PC-3 (cell line): Measurements from ENCODE around the gene ZBED4. TPM values are rescaled to one million over a fixed set of nuclear protein-coding genes. Genes with fewer than 3 reads are reported as not detected.

Experiments
- ATAC-seq: fragments of 200-7000 bp; cut with Tn5 transposase; 2 replicates; pipeline ENCODE4 v1.9.1; 2020; ENCODE audit warnings: mild to moderate bottlenecking, moderate library complexity
- BruUV-seq: library from RNA; stranded (reverse); fragments of 400-500 nt; replicated peaks from 2 replicates; lab custom pipeline; 2021; lab: Mats Ljungman, UMichigan
- CTCF ChIA-PET: fragments of 300-600 bp; sonication (Branson Sonifier 250); formaldehyde crosslinking; loops from one replicate; lab custom pipeline; 2022; ENCODE audit warnings: antibody characterized with exemption; lab: Charles Lee
- POLR2A ChIA-PET: fragments of 300-600 bp; sonication (Branson Sonifier 250); formaldehyde crosslinking; loops from one replicate; lab custom pipeline; 2022; ENCODE audit warnings: antibody characterized with exemption; ENCODE audit not compliant: unreplicated experiment; lab: Charles Lee
- DNase-seq: peaks from one replicate; pipeline ENCODE4 v3.0.0-alpha.2; 2015
- H2AFZ ChIP-seq: fragments of 300-600 bp; sonication (generic); 2 replicates; pipeline ENCODE4 v1.6.0; 2016; ENCODE audit warnings: antibody characterized with exemption, low read length
- H3F3A ChIP-seq: fragments of 300-600 bp; sonication (generic); one replicate; pipeline ENCODE4 v1.6.0; 2017; ENCODE audit warnings: antibody characterized with exemption, low read length, control low read depth, mild to moderate bottlenecking; ENCODE audit not compliant: unreplicated experiment
- H3K27ac ChIP-seq: fragments of 300-600 bp; sonication (generic); 2 replicates; pipeline ENCODE4 v1.5.1; 2016; ENCODE audit warnings: mild to moderate bottlenecking, low read length
- H3K27me3 ChIP-seq: fragments of 300-600 bp; sonication (generic); 2 replicates; pipeline ENCODE4 v1.6.1; 2016; ENCODE audit warnings: low read length, mixed read lengths
- H3K36me3 ChIP-seq: fragments of 300-600 bp; sonication (generic); 2 replicates; pipeline ENCODE4 v1.6.1; 2016; ENCODE audit warnings: low read depth, mixed run types, low read length, mixed read lengths
- H3K4me1 ChIP-seq: fragments of 300-600 bp; sonication (generic); 2 replicates; pipeline ENCODE4 v1.5.1; 2016; ENCODE audit warnings: low read length; ENCODE audit not compliant: insufficient read depth
- H3K4me2 ChIP-seq: fragments of 300-600 bp; sonication (generic); 2 replicates; pipeline ENCODE4 v1.6.0; 2016; ENCODE audit warnings: low read length
- H3K4me3 ChIP-seq: fragments of 300-600 bp; sonication (generic); 2 replicates; pipeline ENCODE4 v1.5.1; 2016; ENCODE audit warnings: mild to moderate bottlenecking, low read length, mixed read lengths
- H3K79me2 ChIP-seq: fragments of 300-600 bp; sonication (generic); 2 replicates; pipeline ENCODE4 v1.6.1; 2017; ENCODE audit warnings: low read length, mixed read lengths
- H3K9ac ChIP-seq: fragments of 300-600 bp; sonication (generic); 2 replicates; pipeline ENCODE4 v1.6.0; 2016; ENCODE audit warnings: mild to moderate bottlenecking, low read length
- H3K9me2 ChIP-seq: fragments of 300-600 bp; sonication (generic); replicated peaks from 2 replicates; pipeline ENCODE4 v1.6.1; 2016; ENCODE audit warnings: mixed run types, low read length, mixed read lengths
- H3K9me3 ChIP-seq: fragments of 300-600 bp; sonication (generic); 2 replicates; pipeline ENCODE4 v1.6.1; 2016; ENCODE audit warnings: low read length, mixed read lengths
- H4K20me1 ChIP-seq: fragments of 300-600 bp; sonication (generic); 2 replicates; pipeline ENCODE4 v1.6.1; 2016; ENCODE audit warnings: low read length, mixed read lengths
- CTCF ChIP-seq: fragments of 300-600 bp; sonication (generic); conservative IDR thresholded peaks from 2 replicates; pipeline ENCODE4 v1.5.1; 2017; ENCODE audit warnings: antibody characterized with exemption, low read depth, mild to moderate bottlenecking, low read length
- EZH2 ChIP-seq: fragments of 300-600 bp; sonication (generic); IDR thresholded peaks from one replicate; pipeline ENCODE4 v1.6.1; 2017; ENCODE audit warnings: antibody characterized with exemption, mild to moderate bottlenecking, low read length; ENCODE audit not compliant: unreplicated experiment
- EZH2phosphoT487 ChIP-seq: fragments of 300-600 bp; sonication (generic); IDR thresholded peaks from 2 replicates; pipeline ENCODE4 v1.6.1; 2018; ENCODE audit warnings: mild to moderate bottlenecking, antibody characterized with exemption, low read length, borderline replicate concordance
- intact Hi-C: fragments of 100-400 bp; cut with micrococcal nuclease; formaldehyde crosslinking; loops from 2 replicates; pipeline ENCODE4 v1.9.0; 2023
- total RNA-seq: library from RNA; depleted of rRNA; stranded (reverse); fragments of >200 nt; gene quantifications from 2 replicates; pipeline ENCODE4 v1.2.3, GENCODE V29; 2014

The ZBED4 gene
- total RNA-seq, 1 experiment from 2014 or later, result 11.5 TPM

DNA sequence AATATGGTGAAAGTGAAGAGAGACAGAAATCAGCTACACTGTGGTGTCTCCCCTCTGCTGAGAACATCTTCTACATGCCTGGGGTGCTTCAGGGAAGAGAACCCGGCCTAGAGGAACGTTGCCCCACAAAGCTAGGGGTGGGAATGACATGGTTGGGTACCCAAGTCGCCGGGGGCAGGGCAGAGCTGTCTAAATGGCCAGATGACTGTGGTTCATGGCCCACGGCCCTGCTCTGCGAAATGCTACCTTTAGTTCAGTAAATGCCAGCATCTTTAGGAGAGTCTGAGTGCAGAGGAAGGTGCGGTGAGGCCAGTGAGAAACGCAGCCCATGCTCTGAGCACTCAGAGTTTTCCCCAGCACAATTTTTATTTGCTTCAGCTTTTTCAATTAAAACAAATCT is 38.8 kb upstream of the ZBED4 start:
- CTCF ChIA-PET, result no interaction called here
- no peak overlapping the region for H3K27ac ChIP-seq
- H3K36me3 ChIP-seq, result peaks cover 6% of the 10 kb centered on the region; the same call in 1 of the 2 replicates
- peaks cover 15% of the 10 kb centered on the region for H3K4me1 ChIP-seq
- TF ChIP-seq CTCF (no peak), EZH2 (no peak), EZH2phosphoT487 (no peak)
- no peak overlapping the region for H3K9ac ChIP-seq
- H4K20me1 ChIP-seq, result peaks cover 59% of the 10 kb centered on the region; the same call in 1 of the 2 replicates
- no peaks in the 10 kb centered on the region for H3K9me2 ChIP-seq
- H3K9me3 ChIP-seq, result no peaks in the 10 kb centered on the region
- no peak overlapping the region for H3K4me3 ChIP-seq
- H3K27me3 ChIP-seq, result no peaks in the 10 kb centered on the region
- DNase-seq (no peak), ATAC-seq (no peak)
- no peak overlapping the region; the same call in 1 of the 2 replicates for H3K4me2 ChIP-seq
- POLR2A ChIA-PET, result no interaction called here
- peaks cover 99% of the 10 kb centered on the region for H3K79me2 ChIP-seq
- BruUV-seq, result no TSS peak
- intact Hi-C loops, result no loop called here
- no peaks in the 10 kb centered on the region for H3F3A ChIP-seq
- H2AFZ ChIP-seq, result no peak overlapping the region

DNA sequence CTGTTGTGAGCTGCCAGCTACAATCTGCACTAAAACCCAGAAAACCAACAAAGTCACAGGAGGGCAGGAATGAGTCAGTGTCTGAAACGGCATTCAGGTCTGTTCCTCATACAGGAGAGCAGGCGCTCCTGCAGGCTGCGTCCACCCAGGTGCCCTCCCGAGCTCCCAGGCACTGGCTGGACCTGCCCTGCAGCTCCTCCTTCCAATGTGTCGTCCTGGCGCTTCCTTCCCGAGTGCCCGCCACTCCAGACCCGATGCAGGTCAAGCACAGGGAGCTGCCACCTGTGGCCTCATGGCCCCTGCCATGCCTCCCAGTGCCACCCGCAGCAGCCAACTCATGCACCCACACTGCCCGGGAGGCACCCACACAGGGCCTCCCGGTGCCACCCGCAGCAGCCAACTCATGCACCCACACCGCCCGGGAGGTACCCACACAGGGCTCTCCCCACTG is 38.0 kb upstream of the ZBED4 start:
- peak overlapping the region; percentile 76 for H3K4me2 ChIP-seq
- H3K79me2 ChIP-seq, result peaks cover 99% of the 10 kb centered on the region
- no TSS peak for BruUV-seq
- H3K4me1 ChIP-seq, result peaks cover 15% of the 10 kb centered on the region
- no peaks in the 10 kb centered on the region for H3K9me3 ChIP-seq
- no peak overlapping the region for H2AFZ ChIP-seq
- H3K27ac ChIP-seq, result peak overlapping the region; percentile 41; the same call in 1 of the 2 replicates
- ATAC-seq (peak; percentile 86), DNase-seq (peak; percentile 70)
- peak overlapping the region; percentile 43; the same call in 1 of the 2 replicates for H3K4me3 ChIP-seq
- no peaks in the 10 kb centered on the region for H3F3A ChIP-seq
- no peaks in the 10 kb centered on the region for H3K27me3 ChIP-seq
- peaks cover 6% of the 10 kb centered on the region; the same call in 1 of the 2 replicates for H3K36me3 ChIP-seq
- no peaks in the 10 kb centered on the region for H3K9me2 ChIP-seq
- CTCF ChIA-PET, result no interaction called here
- intact Hi-C loops, result no loop called here
- no peak for TF ChIP-seq EZH2
- no peak for TF ChIP-seq EZH2phosphoT487
- TF ChIP-seq CTCF, result no peak
- peaks cover 58% of the 10 kb centered on the region; the same call in 1 of the 2 replicates for H4K20me1 ChIP-seq
- POLR2A ChIA-PET, result no interaction called here
- no peak overlapping the region for H3K9ac ChIP-seq

DNA sequence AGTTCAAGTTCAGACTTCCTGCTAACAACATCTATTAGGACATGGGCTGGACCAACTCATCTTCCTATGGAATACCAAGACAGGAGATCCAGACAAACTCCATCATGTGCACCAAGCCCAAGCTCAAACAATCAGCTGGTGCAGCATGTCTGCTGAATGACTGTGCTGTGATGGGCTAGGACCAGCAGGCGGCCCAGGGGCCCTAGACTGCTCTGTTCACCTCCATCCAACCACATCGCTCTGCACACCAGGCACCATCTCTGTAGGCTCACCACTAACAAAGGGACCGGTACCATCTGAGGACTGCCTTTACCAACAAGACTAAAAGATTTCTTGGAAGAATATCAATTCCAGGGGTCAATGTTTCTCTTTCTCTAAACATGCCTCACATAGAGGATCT is 36.3 kb upstream of the ZBED4 start:
- DNase-seq, result no peak
- peaks cover 11% of the 10 kb centered on the region; the same call in 1 of the 2 replicates for H3K36me3 ChIP-seq
- ChIA-PET CTCF (no interaction called here), POLR2A (no interaction called here)
- no peaks in the 10 kb centered on the region for H3K9me2 ChIP-seq
- H3K9me3 ChIP-seq, result no peaks in the 10 kb centered on the region
- no TSS peak for BruUV-seq
- no peaks in the 10 kb centered on the region for H3F3A ChIP-seq
- H3K4me2 ChIP-seq, result no peak overlapping the region
- H4K20me1 ChIP-seq, result peaks cover 55% of the 10 kb centered on the region; the same call in 1 of the 2 replicates
- H3K27ac ChIP-seq, result no peak overlapping the region
- H3K79me2 ChIP-seq, result peaks cover 99% of the 10 kb centered on the region
- no peak overlapping the region for H2AFZ ChIP-seq
- H3K4me1 ChIP-seq, result peaks cover 15% of the 10 kb centered on the region
- TF ChIP-seq CTCF (no peak), EZH2 (no peak), EZH2phosphoT487 (no peak)
- no peaks in the 10 kb centered on the region for H3K27me3 ChIP-seq
- no peak overlapping the region for H3K4me3 ChIP-seq
- intact Hi-C loops, result no loop called here
- no peak overlapping the region for H3K9ac ChIP-seq
- no peak for ATAC-seq
